HG03135 (cell line): ENCODE measurements around the gene DSG3.
"Not testable (repeated sequence)": the region's sequence is repeated elsewhere in the genome, so short reads cannot be mapped to it uniquely, and the experiment has no call there.

Experiments used
- ATAC-seq: cut with Tn5 transposase; IDR thresholded peaks from one replicate; pipeline ENCODE4 v1.9.1; 2021; ENCODE audit warnings: mild to moderate bottlenecking, moderate library complexity; ENCODE audit not compliant: unreplicated experiment

Gene DSG3

DNA sequence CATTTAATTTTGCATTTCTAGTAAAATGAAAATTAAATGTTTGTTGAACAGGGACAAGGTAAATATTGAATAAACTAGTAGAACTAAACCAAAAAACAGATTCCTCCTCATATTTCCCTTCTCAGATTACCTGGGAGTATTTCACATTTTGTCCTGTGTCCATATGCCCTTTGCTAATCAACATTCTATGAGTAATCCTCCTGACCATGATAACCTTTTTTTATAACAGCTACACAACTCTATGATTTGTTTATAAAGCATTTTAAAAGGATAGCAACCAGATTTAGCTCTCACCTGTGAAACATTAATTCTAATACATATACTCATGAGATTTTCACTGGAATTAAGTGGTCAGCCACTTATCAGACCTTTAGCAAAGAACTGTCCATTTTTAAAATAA, 43.3 kb downstream of the DSG3 start:
- ATAC-seq: no peak

DNA sequence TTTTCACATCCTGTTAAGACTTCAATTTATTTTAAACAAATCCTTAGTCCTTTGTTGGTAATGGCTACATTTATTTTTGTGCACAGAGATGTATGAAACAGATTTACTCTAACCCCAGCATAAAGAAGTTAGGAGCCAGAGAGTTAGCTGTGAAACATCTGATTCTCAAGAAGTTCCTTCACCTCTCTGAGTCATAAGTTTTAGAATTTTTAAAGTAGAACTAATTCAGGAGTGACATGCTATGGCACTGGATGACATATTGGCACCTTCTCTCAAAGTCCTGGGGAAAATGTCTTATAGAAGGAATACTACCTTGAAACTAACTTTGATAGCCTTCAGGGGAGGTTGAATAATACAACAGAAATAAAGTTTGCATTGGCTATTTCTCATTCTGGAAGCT, 44.0 kb downstream of the DSG3 start:
- ATAC-seq: no peak

DNA sequence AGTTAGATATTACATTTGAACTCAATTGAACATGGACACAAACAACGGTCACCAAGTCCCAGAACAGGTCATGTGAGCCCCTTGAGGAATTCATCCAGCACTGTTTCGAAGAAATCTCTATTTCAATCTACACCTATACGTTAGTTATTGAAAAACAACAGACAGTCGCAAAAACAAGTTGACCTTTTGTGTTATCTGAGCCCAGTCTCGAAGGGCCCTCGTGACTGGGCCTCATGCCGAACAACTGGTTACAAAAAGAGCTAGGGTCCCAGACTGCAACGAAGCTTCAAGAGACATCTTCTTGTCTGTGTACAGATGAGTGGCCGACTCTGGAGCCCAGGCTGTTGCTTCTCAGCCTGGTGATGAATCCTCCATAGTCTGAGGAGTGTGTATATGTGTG, 45.1 kb downstream of the DSG3 start:
- ATAC-seq: no peak

DNA sequence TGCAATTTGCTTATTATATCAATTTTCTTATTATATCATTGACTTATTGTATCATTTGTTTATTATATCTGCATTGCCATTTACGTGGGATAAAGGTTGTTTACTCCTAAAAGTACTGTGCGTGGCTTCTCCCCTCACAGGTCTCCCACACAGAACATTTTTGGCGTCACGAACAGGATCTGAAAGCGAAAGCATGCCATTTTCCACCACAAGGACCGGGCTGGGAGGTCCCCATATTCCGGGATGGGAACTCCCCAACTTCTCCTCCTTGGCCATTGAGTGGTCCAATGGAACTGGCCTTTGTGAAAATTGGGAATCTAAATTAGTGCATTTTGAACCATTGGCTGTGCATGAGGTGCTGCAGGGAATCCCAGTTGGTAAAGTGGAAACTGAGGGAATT, 45.6 kb downstream of the DSG3 start:
- no peak for ATAC-seq

DNA sequence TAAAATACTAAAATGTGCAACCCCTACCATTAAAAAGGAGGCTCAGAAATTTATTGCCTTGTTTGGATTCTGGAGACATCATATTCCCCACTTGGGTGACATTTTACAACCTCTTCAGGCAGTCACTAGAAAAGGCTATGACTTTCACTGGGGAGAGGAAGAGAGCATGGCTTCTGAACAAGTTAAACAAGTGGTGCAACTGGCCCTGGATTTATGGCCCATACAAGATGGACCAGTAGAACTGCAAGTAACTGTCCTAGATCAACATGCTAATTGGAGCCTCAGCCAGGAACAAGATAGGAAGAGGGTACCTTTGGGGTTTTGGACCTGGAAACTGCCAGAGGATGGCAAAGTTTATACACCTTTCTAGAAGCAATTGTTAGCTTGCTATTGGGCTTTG, 46.4 kb downstream of the DSG3 start:
- ATAC-seq: no peak

DNA sequence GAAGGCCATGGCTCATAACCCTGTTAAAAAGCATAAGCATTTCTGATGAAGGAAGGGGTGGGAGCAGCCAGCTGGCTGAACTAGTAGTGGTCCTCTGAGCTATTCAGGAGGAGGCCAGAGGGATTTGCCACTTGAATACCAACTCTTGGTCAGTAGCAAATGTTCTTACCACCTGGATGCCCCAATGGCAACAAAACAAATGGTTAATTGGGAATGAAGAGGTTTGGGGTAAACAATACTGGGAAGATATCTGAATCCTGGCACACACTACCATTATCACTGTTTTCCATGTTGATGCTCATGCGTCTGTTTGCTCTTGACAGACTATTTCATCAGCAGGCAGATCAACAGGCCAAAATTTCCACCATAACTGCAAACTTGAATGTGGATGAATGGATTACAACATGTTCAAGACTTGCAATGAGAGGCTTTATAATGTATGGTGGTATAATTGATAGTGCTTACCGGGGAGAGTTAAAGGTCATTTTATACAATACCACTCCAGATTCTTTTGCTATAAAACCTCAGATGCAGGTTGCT, 47.2 kb downstream of the DSG3 start:
- ATAC-seq: not testable (repeated sequence)

DNA sequence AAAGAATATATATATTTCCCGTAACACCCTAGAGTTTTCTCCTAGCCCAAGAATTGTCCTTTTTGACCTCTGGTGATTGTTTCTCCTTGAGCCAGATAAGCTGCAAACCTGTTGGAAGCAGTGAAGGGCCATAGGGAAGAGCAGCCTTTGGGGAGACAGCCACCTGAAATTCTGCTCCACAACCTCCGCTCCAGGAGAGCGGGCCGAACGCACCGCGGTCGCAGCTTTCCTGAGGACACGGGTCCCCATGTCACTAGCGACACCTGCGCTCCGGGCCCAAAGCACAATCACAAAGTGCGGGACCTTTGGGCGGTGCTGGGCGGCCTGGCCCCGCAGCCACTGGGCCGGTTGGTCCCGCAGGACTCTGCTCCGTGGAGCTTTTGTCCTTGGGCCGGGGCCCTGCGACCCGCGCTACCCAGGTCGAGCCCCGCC, 49.9 kb downstream of the DSG3 start:
- ATAC-seq: peak; percentile 9

DNA sequence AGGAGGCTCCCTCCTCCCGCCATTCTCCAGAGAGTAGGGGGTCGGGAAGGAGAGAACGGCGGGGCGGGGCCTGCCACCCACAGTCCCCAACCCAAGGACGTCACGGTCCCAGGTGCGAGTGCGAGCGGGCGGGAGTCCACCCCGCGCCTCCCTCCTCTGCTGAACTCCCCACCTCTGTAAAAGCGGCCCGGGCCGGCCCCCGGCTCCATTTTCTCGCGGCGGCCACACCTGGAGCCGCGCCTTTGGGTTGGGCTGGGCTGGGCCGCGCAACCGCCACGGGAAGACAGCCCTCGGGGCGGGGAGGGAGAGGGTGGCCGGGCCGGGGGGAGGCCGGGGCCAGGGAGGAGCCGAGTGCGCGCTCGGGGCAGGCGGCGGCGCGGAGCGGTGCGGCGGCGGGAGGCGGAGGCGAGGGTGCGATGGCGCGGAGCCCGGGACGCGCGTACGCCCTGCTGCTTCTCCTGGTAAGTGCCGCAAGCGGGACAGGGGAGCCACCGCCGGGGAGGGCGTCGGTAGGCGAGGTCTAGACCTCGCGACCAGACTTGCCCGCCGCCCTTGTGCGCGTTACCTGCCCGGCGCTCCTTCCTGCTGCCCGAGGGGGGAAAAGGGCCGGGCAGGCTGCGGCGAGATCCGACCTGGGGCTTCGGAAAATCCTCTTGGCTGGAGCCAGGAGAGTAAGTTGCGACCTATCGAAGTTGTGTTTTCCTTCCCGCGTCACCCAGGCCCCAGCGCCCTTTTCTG, 50.5 kb downstream of the DSG3 start, which contains the start of gene DSG2:
DSG2 (plus strand) TSS at position 342 of the 738 bp plus-strand sequence; CDS start at position 417, 75 bp downstream.
- ATAC-seq: peak; percentile 50

DNA sequence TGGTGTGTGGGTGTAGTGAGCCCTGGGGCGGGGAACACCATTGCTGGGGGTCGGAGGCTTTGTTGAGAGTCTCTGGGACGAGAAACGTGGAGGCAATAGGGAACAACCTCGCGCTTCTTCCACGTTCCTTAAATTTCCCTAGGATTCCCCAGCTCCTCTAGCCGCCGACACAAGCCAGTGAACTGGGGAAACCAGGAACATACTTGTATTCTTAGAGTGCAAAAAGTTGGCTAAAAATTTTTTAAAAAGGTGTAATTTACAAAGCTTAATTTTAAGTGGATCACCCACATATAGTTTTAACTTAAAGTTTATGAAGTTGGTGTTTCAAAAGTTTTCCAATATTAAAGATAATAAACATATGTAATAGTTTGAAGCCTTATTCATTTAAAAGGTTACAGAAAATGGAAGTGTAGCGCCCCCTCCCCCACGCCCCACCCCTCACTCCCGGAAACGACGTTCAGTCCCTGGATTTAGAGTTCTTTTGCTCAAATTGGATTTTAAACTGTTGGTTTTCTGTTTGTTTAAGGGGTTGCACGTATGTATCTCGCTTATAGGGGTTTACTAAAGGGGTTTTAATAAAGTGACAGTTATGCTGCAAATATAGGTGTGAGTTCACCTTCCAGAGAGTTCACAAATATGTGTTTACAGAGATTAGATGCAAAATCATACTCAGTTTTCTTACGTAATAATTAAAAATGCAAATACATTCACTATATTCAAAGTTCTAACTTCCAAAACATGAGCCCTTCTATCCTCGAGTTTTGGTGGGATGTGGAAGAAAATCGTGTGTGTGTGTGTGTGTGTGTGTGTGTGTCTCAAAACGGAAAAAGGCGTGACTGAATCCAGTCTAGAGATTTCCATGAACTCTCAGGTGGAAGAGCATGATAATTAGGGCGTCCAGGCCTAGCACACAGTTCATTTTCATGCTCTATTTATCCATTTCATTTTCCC, 51.3 kb downstream of the DSG3 start:
- ATAC-seq: no peak

DNA sequence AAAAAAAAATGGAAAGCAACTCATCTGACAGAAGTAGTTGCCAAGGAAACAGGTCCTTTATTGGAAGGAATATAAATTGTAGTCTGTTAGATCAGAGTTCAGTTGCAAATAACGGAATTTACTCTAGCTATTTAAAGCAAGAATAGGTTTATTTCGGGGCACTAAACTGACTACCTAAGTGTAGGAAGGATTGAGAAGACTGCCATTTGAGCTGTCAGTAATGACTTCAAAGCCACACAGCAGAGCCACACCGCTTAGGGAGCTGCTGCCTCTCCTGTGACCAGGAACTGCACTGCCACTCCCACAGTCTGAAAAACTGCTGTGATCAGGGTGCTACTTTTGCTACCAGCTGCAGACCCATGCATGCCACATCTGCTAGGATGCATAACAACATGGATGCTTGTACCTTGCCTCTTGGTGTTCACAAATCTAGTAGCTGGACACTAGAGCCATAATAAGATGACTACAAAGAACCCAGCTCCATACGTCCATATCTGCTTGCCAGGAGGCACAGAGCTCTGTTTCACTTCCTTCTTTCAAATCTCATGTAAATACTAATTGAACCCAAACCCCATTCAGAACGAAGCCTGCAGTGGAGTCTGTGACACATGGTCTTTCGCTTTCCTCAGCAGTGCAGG, 52.6 kb downstream of the DSG3 start:
- ATAC-seq: peak; percentile 89

DNA sequence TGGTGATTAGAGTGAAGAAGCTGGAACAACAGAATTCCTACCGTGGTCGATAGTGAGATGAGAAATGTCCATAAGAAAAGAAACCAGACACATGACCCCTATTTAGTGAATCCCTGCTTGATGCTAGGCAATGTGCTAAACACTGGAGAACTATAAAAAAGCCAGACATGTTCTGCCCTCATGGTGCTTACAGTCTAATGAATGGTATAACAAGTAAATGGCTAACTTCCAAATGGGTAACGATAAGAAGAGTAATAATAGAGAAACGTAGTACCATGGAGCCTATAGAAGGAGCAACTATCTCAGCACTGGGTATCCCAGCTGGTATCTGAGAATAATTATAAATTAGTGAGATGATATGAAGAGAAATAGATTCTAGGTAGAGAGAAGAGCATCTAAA, 55.5 kb downstream of the DSG3 start:
- ATAC-seq: no peak

DNA sequence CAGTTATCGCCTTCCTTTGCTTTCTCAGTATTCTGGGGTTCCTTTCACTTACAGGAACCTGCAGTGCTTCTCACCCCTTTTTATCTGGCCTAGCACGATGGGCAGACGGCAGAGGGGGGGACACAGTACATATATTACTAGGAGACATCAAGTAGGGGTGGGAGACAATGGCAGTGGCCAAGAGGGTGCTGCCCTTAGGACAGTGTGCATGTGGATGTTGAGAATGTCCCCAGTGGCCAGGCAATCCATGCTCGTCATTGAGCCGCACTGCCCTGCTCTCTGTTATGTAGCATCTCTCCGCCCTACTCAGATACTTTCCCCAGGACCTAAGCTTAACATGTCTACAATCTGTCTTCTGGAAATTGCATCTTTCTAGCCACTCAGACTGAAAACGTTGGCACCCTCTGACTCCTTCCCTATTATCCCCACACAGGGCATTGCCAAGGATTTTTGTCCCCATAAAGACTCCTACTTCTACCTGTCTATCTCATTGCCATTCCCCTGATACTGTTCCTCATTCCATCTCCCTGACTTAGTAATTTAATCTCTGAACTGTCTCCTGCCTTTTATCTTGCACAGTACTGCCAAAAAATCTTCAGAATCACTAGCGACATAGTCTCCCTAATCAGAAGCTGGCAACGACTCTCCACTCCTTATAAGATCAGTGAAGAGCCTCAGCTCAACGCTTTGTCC, 57.1 kb downstream of the DSG3 start:
- no peak for ATAC-seq

DNA sequence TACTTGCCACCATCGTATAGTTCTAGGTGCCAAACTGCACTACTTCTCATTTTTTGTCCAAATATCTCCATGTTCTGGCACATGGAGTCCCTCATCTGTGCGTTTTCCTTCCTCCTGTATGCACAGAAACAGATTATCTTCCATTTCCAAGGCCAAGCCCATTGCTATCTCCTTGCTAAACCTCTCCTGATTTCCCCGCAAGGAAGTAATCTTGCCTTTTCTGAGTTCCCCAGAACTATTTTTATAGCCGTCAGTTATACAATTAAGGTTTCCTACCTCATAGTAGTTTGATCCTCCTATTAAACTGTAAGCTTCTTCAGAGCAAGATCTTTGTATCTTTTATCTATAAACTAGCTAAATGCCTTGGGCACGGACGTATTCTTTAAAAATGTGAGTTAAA, 57.6 kb downstream of the DSG3 start:
- no peak for ATAC-seq

DNA sequence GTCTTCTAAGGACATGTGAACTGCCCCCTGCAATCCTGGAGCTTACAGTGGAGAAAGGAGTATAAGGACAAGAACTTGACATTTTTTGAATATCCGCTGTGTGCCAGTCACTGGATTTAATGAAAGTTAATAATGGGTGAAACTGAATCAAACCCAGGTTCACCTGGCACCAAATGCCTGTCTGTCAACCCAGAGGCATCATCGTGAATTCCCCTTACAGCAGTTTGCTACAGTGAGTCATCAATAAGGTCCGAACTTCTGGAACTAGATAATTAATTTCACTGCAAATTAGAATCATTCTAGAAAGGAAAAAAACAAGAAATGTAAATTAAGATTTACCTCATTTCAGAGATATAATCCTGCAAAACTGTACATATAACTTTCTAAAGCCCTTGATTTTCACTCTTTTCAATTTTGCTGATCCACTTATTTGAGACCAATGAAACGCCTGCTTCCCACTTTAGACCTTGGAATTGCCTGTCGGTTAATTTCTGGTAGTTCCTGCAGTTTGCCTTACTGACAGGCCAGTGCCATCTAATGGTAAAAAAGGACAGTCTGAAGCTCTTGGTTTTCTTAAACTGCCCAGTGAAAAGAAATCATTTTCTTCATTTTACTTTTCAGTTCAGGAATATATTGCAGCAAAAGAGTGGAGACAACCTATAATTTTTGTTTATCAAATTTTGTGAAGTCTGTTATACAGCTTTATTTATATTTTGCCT, 58.6 kb downstream of the DSG3 start:
- no peak for ATAC-seq

DNA sequence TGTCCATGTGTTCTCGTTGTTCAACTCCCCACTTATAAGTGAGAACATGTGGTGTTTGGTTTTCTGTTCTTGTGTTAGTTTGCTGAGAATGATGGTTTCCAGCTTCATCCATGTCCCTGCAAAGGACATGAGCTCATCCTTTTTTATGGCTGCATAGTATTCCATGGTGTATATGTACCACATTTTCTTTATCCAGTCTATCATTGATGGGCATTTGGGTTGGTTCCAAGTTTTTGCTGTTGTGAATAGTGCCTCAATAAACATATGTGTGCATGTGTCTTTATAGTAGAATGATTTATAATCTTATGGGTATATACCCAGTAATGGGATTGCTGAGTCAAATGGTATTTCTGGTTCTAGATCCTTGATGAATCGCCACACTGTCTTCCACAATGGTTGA, 59.6 kb downstream of the DSG3 start:
- not testable (repeated sequence) for ATAC-seq

DNA sequence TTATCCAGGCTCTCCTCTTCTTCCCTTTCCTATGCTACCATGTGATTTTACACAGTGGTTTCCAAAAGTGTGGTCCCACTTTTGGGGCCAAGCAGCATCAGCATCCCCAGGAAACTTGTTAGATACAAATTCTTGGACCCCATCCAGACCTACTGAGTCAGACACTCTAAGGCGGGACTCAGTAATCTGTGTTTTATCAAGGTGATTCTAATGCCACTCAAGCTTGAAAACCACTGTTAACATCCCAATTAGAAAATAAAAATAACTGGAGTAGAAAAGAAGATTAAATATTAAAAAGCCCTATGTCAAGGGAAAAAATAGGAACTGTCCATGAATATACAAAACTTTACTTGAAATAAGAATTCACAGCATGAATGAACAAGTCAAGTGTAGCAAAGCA, 61.2 kb downstream of the DSG3 start:
- no peak for ATAC-seq

DNA sequence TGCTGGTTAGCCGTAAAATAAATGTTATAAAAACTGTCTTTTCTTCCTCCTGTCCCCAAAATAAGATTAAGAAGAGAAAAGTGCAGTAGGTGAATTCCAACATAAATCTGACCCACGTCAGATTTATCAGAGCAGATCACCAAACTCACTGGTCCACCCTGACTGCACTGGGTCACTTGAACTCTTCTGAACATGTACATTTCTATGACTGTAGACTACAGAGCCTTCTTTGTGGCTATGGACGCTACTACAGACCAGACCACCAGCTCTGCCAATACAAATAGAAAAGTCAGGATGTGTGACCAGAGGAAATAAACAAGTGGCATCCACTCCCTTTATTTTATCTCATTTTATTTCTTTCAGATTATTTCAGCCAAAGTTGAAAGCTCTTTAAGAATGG, 62.0 kb downstream of the DSG3 start:
- no peak for ATAC-seq

DNA sequence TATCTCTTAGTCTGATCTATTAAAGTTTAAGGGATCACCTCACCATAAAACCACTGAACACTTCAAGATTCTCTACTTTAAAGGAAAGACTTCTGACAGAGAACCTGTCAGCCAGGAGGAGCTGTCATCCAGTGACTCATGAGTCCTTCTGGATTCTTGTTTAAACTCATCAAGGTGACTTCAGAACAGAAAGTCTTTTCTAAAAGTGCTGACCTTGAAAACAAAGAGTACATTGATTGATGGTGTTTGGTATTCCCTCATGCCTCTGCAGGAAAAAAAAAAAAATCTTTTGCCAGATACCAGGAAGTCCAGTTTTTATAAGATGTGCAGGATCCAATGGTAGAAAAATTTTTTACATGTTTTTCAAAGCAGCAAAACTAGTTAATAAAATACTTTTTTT, 62.8 kb downstream of the DSG3 start:
- ATAC-seq: no peak

DNA sequence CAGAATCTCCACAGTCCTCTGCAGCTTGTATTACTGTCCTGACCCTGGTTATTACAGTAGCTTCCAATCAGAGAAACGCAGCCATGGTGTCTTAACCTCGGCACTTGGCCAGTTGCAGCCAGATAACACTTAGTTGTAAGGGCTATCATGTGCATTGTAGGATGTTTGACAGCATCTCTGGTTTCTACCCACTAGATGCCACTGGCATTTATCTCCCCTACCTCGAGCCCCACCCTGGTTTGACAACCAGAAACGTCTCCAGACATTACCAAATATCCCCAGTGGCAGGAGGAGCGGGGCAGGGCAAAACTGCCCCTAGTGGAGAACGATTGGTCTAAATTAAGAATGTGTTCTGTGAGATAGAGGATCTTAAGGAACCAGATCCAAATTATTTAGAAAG, 63.6 kb downstream of the DSG3 start:
- ATAC-seq: no peak

DNA sequence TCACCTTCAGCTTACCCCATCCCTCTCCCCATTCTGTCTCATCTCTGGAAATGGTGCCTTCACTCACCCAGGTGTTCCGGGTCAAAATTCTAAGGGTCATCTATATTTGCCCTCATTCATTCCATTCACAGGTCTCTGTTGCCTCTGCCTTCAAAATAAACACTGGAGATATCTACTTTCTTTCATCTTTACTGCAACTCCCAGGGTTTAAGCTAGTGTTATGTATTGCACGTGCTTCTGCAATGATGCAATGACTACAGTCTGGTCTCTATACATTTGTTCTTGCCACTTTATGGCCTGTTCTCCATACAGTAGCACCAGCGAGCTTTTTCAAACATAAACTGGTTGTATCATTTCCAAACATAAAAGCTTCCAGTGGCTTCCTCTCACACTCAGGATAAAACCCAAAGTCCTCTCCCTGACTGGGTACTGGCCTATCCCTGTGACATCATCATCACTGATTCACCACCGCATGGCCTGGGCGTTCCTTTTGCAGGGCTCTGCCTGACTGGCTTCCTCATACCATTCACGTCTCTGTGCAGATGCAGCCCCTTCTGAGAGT, 64.7 kb downstream of the DSG3 start:
- no peak for ATAC-seq
